ENCODE results near the gene TLNRD1.

Gene TLNRD1

DNA sequence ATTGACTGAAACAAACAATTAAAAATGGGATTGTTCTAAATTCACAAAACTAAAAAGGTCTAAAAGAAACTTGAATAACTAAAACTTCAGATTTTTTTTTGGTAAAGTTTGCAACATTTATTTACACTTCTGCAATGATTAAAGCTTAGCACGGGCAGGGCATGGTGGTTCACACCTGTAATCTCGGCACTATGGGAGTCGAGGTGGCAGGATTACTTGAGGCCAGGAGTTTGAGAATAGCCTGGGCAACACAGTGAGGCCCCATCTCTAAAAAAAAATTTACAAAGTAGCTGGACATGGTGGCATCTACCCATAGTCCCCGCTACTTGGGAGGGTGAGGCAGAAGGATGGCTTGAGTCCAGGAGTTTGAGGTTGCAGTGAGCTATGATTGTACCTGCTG, 31.6 kb downstream of the TLNRD1 start:
- TF ChIP-seq, protein P1, sequence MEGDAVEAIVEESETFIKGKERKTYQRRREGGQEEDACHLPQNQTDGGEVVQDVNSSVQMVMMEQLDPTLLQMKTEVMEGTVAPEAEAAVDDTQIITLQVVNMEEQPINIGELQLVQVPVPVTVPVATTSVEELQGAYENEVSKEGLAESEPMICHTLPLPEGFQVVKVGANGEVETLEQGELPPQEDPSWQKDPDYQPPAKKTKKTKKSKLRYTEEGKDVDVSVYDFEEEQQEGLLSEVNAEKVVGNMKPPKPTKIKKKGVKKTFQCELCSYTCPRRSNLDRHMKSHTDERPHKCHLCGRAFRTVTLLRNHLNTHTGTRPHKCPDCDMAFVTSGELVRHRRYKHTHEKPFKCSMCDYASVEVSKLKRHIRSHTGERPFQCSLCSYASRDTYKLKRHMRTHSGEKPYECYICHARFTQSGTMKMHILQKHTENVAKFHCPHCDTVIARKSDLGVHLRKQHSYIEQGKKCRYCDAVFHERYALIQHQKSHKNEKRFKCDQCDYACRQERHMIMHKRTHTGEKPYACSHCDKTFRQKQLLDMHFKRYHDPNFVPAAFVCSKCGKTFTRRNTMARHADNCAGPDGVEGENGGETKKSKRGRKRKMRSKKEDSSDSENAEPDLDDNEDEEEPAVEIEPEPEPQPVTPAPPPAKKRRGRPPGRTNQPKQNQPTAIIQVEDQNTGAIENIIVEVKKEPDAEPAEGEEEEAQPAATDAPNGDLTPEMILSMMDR (IDR thresholded peaks at IDR 0.05; ENCODE audit: low read depth, low read length, missing control alignments), result no peak
- no peak overlapping the region for H3K4me3 ChIP-seq (replicated peaks; ENCODE audit: low read depth, low read length)
- no peak for DNase-seq (ENCODE audit: extremely low read depth, low read depth)

DNA sequence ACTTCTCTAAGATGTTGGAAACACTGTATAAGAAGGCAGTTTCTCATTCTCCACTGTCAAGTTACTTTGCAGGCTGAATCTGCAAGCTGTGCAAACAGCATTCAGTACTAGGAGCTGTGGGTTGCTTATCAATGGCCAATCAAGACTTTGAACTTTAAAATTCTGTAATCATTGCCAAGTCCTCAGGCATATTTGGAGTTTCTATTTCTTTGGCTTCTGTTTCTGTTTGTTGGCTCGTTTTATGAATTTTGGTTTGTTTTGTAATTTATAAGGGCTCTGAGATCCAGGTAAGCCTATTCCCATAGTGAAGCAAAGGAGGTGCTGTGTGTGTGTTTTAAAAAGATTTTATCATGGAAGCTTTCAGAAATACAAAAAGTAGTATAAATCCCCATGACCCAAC, 32.1 kb downstream of the TLNRD1 start:
- DNase-seq (ENCODE audit: extremely low read depth, low read depth), result no peak

DNA sequence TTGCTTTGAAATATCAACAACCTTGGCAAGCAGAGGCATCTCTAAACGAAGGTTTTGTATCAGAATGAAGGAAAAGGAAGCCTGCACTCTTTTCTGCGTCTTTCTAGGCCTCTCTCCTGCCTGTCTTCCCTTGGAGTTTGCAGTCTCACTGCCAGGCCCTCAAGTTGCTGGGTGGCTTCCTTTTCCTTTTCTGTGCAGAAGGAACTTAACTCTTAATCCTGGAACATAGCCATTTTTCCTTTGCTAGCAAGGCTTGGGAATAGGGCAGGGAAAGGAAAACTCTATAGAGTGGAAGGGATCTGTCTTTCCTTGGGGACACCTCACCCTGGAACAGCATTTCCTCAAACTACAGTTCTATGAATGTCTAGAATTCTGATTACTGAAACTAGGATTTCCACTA, 32.8 kb downstream of the TLNRD1 start:
- no peak for DNase-seq (ENCODE audit: extremely low read depth, low read depth)
- TF ChIP-seq, protein P1 (IDR thresholded peaks at IDR 0.05; ENCODE audit: low read depth, low read length, missing control alignments), result no peak
- H3K4me3 ChIP-seq (replicated peaks; ENCODE audit: low read depth, low read length), result no peak overlapping the region

More for the DNA sequence above, 32.1 kb downstream of the TLNRD1 start:
- no peak overlapping the region for H3K4me3 ChIP-seq (replicated peaks; ENCODE audit: low read depth, low read length)
- TF ChIP-seq, protein P1 (IDR thresholded peaks at IDR 0.05; ENCODE audit: low read depth, low read length, missing control alignments), result no peak

DNA sequence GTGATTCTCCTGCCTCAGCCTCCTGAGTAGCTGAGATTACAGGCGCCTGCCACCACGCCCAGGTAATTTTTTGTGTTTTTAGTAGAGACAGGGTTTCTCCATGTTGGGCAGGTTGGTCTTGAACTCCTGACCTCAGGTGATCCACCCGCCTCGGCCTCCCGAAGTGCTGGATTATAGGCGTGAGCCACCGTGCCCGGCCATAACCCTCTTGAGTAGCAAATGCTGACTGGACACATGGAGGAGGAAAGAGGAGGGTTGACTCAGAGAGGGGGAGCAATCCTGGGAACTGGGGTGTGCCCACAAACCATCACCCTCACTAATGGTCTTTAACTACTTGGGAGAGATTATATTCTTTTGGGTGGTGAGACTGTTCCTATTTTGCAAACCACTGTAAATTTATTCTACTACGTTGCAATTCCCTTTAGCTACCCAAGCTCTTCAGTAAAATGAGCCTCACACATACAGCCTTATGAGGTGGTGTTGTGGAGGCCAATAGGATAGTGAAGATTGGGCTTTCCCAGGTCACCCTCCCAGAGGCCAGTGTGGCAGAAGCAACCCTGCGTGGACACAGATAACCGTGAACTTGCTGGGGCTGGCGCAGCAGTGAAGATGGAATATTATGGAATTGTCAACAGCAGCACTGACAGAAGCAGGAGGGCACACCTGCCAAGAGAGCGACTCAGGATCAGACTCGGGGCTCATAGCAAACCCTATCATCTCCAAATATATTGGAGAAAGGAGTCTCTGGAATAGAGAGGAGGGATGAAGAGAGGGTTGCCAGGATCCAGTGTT, 37.4 kb downstream of the TLNRD1 start:
- H3K4me3 ChIP-seq (replicated peaks; ENCODE audit: low read depth, low read length), result no peak overlapping the region
- TF ChIP-seq, protein P1 (IDR thresholded peaks at IDR 0.05; ENCODE audit: low read depth, low read length, missing control alignments), result no peak
- DNase-seq (ENCODE audit: extremely low read depth, low read depth), result no peak

DNA sequence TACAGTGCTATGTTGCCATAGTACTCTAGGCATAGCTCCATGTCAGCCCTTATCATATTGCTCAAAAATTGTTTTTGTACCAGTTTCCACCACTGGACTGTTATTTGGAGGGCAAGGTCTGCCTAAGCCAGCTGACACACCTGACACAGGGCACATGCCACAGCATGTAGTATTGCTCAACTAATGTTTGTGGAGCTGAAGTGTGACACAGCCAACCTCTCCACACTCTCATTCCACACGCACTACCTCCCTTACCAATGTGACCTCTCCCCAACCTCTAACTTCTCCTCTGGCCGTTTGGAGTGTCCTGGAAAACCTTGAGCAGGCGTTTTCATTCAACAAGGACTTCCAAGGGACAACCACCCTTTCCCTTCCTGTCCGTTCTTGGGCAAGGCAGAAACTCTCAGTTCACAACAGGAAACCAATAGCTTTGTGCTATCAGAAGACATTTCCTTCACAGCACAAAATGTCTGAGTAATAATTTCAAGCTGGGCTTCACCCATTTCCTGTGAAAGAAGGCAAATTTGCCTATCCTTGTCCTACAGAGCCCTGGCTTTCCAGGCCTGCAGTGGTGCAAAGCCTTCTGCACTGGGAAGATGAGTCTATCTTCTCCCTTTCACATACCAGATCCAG, 38.4 kb downstream of the TLNRD1 start:
- H3K4me3 ChIP-seq (replicated peaks; ENCODE audit: low read depth, low read length), result no peak overlapping the region
- DNase-seq (ENCODE audit: extremely low read depth, low read depth), result no peak
- TF ChIP-seq, protein P1 (IDR thresholded peaks at IDR 0.05; ENCODE audit: low read depth, low read length, missing control alignments), result no peak

DNA sequence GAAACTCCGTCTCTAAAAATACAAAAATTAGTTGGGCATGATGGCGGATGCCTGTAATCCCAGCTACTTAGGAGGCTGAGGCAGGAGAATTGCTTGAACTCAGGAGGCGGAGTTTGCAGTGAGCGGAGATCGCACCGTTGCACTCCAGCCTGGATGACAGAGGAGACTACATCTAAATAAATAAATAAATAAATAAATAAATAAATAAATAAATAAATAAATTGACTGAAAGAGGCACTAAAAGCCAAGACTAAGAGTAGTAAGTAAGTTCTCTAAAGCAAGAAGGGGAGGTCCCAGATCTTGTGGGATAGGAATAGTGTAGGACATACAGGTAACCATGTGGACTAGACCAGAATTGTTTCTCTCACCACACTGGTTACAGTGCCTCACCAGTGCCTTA, 40.0 kb downstream of the TLNRD1 start:
- TF ChIP-seq, protein P1 (IDR thresholded peaks at IDR 0.05; ENCODE audit: low read depth, low read length, missing control alignments), result no peak
- no peak overlapping the region for H3K4me3 ChIP-seq (replicated peaks; ENCODE audit: low read depth, low read length)

More for the DNA sequence above, 40.0 kb downstream of the TLNRD1 start:
- DNase-seq (ENCODE audit: extremely low read depth, low read depth), result no peak

Data from HFF-Myc (cell line).